ENCODE measurements around the gene RAD9B. TPM values are rescaled to one million over a fixed set of nuclear protein-coding genes. Genes with fewer than 3 reads are reported as not detected.

RAD9B gene
- total and polyA plus RNA-seq, 2 of the 13 experiments (the other 11 are each of a cell fraction or from before 2014, with no cell fraction given) = 0.05 to 0.38 TPM

DNA sequence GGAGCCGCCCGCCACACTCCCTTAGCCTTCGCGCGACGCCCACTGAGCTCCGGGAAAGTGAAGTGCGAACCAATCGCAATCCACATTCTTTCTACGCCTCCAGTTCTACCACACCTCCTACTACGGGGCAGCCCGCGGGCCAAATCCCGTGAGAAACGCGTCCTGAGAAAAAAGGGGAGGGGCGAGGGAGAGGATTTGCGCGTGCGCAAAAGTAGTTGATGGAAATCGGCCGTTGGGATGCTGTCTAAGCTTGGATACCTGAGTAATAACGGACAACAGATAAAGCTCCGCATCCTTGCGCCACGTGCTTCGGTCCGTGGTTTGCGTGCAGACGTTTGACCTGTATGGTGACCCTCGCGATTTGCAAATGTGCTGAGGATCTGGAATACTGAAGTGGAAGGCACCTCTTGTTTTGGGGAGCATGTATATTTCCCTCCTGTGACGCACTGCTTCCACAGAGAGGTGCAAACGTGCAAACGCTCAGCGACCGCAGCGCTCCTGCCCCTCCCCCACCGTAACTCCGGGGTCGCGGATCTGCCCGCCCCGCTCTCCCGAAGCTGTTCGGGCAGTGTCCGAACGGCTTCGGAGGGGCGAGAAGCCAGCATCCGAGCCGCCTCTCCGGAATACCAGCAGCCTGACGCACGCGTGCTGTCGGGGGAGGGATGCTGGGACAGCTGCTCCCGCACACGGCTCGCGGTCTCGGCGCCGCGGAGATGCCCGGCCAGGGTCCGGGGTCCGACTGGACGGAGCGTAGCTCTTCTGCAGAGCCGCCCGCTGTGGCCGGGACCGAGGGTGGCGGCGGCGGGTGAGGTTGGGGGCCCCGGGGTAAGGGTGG is 33.7 kb upstream of the RAD9B start, which contains the start of the genes FAM216A and GPN3 (continued):
- no peak for TF ChIP-seq ZBTB34 (CRISPR knock-in tag; IDR thresholded peaks at IDR 0.05)
- TF ChIP-seq ZNF619 (CRISPR knock-in tag; IDR thresholded peaks at IDR 0.05) = no peak; the same call in 1 of the 2 replicates
- no peak for TF ChIP-seq ZNF101 (CRISPR knock-in tag; IDR thresholded peaks at IDR 0.05; ENCODE audit: borderline replicate concordance, low read depth)
- TF ChIP-seq ZBTB25 (CRISPR knock-in tag; IDR thresholded peaks at IDR 0.05) = peak; percentile 74; the same call in 1 of the 2 replicates
- TF ChIP-seq ZNF772 (CRISPR knock-in tag; IDR thresholded peaks at IDR 0.05) = 0 out of 2 replicates have a peak, but pooled peaks have one; percentile 61
- no peak for TF ChIP-seq ZNF660 (CRISPR knock-in tag; IDR thresholded peaks at IDR 0.05; ENCODE audit: borderline replicate concordance, low read depth)
- no peak for TF ChIP-seq JARID2 (CRISPR knock-in tag; IDR thresholded peaks at IDR 0.05; ENCODE audit: insufficient replicate concordance)
- TF ChIP-seq ZNF784 (CRISPR knock-in tag; IDR thresholded peaks at IDR 0.05; ENCODE audit: borderline replicate concordance) = peak; percentile 69
- no peak for TF ChIP-seq MAFF (IDR thresholded peaks at IDR 0.05; ENCODE audit: low read depth, low read length)
- peak; percentile 88 for TF ChIP-seq MAZ (IDR thresholded peaks at IDR 0.05; ENCODE audit: borderline replicate concordance, low read depth, low read length)
- TF ChIP-seq MAZ (CRISPR knock-in tag; IDR thresholded peaks at IDR 0.05; ENCODE audit: low read depth) = peak; percentile 89
- no peak for TF ChIP-seq RORA (CRISPR knock-in tag; IDR thresholded peaks at IDR 0.05)
- TF ChIP-seq, protein P1, sequence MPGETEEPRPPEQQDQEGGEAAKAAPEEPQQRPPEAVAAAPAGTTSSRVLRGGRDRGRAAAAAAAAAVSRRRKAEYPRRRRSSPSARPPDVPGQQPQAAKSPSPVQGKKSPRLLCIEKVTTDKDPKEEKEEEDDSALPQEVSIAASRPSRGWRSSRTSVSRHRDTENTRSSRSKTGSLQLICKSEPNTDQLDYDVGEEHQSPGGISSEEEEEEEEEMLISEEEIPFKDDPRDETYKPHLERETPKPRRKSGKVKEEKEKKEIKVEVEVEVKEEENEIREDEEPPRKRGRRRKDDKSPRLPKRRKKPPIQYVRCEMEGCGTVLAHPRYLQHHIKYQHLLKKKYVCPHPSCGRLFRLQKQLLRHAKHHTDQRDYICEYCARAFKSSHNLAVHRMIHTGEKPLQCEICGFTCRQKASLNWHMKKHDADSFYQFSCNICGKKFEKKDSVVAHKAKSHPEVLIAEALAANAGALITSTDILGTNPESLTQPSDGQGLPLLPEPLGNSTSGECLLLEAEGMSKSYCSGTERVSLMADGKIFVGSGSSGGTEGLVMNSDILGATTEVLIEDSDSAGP (CRISPR knock-in tag; IDR thresholded peaks at IDR 0.05; ENCODE audit: borderline replicate concordance) = peak; percentile 87; the same call in 1 of the 2 replicates
- TF ChIP-seq ZNF580 (CRISPR knock-in tag; IDR thresholded peaks at IDR 0.05; ENCODE audit: borderline replicate concordance, low read depth) = no peak; the same call in 1 of the 2 replicates
- peak; percentile 8; the same call in 1 of the 2 replicates for TF ChIP-seq ZBTB26 (CRISPR knock-in tag; IDR thresholded peaks at IDR 0.05; ENCODE audit: borderline replicate concordance)
- peak; percentile 8; the same call in 1 of the 2 replicates for TF ChIP-seq ZNF414 (CRISPR knock-in tag; IDR thresholded peaks at IDR 0.05)

All from HepG2 (cell line).